ENCODE results near the gene SNRNP70. TPM values are rescaled to one million over a fixed set of nuclear protein-coding genes. Genes with fewer than 3 reads are reported as not detected.

SNRNP70 gene
- total RNA-seq, 1 experiment from 2014 or later: 348 TPM

GRCh38 chr19:49097453-49098288 lies 12.4 kb downstream of the SNRNP70 start:
- peak; percentile 76 for DNase-seq (ENCODE audit: low read depth)

- no peak for DNase-seq (ENCODE audit: low read depth)
These were observed 13.5 kb downstream of the SNRNP70 start for GRCh38 chr19:49098795-49099194.

GRCh38 chr19:49101160-49101559 lies 15.9 kb downstream of the SNRNP70 start:
- DNase-seq (ENCODE audit: low read depth): no peak

- DNase-seq (ENCODE audit: low read depth): no peak
These were observed 17.1 kb downstream of the SNRNP70 start for GRCh38 chr19:49102303-49102702.

GRCh38 chr19:49103331-49104085 lies 18.3 kb downstream of the SNRNP70 start:
- DNase-seq (ENCODE audit: low read depth): no peak

- DNase-seq (ENCODE audit: low read depth): no peak
These were observed 19.1 kb downstream of the SNRNP70 start for GRCh38 chr19:49104229-49104864.

- DNase-seq (ENCODE audit: low read depth): peak; percentile 39
These were observed 21.4 kb downstream of the SNRNP70 start for GRCh38 chr19:49106648-49107135.

GRCh38 chr19:49107625-49108459 lies 22.6 kb downstream of the SNRNP70 start:
- no peak for DNase-seq (ENCODE audit: low read depth)

GRCh38 chr19:49109051-49109450 lies 23.8 kb downstream of the SNRNP70 start:
- DNase-seq (ENCODE audit: low read depth): no peak

- DNase-seq (ENCODE audit: low read depth): no peak
These were observed 24.4 kb downstream of the SNRNP70 start for GRCh38 chr19:49109569-49110233.

GRCh38 chr19:49110567-49110966 lies 25.3 kb downstream of the SNRNP70 start:
- DNase-seq (ENCODE audit: low read depth): no peak

GRCh38 chr19:49111218-49111998 lies 26.2 kb downstream of the SNRNP70 start:
- no peak for DNase-seq (ENCODE audit: low read depth)

- peak; percentile 70 for DNase-seq (ENCODE audit: low read depth)
These were observed 28.7 kb downstream of the SNRNP70 start, which contains the start of gene LIN7B for GRCh38 chr19:49113762-49114629. Gene LIN7B, plus strand, starts transcription at chr19:49114370. Its CDS starts 35 bp downstream, at chr19:49114405.

- no peak for DNase-seq (ENCODE audit: low read depth)
These were observed 29.5 kb downstream of the SNRNP70 start for GRCh38 chr19:49114630-49115363.

GRCh38 chr19:49116544-49116943 lies 31.3 kb downstream of the SNRNP70 start:
- no peak for DNase-seq (ENCODE audit: low read depth)

- DNase-seq (ENCODE audit: low read depth): no peak
These were observed 32.7 kb downstream of the SNRNP70 start for GRCh38 chr19:49117677-49118564.
